ENCODE data around the gene SPPL2B. TPM values are rescaled to one million over a fixed set of nuclear protein-coding genes. Genes with fewer than 3 reads are reported as not detected.

The SPPL2B gene
- total and polyA plus RNA-seq, 9 of the 15 experiments (the other 6 are each of a cell fraction or from before 2014, with no cell fraction given): 0.20 to 81.2 (median 15.1) TPM

DNA sequence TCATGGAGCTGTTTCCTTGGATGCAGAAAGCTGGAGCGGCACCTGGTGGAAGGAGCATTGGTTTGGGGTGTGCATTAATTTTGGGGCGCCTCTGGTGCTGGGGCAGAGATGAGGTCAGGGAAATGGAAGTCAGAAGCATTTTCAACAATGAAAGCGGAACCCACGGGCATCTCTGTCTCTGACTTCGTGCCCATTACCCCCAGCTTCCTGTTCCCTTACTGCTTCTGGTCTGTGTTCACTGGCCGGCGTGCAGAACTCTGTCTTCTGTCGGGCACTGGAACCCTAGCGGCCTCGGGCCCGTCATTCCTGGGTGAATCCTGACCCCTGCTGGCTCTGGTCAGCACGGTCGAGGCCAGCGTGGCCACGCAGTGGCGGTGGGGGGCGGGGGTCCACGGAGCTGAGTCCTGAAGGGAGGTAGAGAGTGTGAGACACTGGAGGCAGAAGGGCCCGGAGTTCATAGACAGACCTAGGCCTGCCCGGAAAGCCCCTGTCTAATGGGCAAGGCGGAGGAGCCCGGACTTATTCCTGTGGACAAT is 12.6 kb upstream of the SPPL2B start (continued):
- TF ChIP-seq, protein P1, sequence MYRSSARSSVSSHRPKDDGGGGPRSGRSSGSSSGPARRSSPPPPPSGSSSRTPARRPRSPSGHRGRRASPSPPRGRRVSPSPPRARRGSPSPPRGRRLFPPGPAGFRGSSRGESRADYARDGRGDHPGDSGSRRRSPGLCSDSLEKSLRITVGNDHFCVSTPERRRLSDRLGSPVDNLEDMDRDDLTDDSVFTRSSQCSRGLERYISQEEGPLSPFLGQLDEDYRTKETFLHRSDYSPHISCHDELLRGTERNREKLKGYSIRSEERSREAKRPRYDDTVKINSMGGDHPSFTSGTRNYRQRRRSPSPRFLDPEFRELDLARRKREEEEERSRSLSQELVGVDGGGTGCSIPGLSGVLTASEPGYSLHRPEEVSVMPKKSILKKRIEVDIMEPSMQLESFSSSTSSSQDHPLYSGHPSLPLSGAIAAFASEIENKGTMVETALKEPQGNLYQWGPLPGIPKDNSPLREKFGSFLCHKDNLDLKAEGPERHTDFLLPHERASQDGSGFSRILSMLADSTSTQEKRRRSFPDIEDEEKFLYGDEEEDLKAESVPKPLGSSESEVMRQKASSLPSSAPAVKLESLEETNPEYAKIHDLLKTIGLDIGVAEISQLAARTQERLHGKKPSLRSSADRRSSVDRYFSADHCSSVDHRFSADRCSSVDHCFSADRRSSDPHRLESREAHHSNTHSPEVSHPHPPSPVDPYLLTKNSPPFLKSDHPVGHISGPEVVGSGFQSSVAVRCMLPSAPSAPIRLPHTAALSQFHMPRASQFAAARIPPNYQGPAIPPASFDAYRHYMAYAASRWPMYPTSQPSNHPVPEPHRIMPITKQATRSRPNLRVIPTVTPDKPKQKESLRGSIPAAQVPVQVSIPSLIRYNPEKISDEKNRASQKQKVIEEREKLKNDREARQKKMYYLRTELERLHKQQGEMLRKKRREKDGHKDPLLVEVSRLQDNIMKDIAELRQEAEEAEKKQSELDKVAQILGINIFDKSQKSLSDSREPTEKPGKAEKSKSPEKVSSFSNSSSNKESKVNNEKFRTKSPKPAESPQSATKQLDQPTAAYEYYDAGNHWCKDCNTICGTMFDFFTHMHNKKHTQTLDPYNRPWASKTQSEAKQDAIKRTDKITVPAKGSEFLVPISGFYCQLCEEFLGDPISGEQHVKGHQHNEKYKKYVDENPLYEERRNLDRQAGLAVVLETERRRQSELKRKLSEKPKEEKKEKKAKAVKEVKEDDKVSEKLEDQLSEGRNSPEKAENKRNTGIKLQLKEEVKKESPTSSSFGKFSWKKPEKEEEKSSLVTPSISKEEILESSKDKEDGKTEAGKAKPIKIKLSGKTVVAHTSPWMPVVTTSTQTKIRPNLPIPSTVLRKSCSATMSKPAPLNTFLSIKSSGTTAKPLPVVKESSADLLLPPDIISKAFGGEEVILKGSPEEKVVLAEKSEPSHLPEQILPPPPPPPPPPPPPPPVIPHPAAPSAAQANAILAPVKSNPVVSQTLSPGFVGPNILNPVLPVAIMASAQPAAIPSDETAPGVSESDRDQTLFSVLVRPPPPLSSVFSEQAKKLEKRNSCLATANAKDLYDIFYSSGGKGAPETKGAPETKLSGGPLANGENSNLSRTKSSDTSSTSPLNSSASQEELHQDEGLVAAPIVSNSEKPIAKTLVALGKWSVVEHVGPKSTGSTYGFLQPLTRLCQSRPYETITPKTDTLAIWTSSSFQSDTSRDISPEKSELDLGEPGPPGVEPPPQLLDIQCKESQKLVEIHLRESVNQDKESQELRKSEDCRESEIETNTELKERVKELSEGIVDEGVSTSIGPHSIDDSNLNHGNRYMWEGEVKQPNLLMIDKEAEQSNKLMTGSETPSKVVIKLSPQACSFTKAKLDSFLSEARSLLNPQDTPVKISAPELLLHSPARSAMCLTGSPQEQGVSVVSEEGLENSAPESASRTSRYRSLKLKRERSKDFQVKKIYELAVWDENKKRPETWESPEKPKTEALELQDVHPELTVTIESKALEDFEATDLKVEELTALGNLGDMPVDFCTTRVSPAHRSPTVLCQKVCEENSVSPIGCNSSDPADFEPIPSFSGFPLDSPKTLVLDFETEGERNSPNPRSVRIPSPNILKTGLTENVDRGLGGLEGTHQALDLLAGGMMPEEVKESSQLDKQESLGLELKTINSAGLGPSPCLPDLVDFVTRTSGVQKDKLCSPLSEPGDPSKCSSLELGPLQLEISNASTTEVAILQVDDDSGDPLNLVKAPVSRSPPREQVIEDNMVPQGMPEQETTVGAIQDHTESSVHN (IDR thresholded peaks at IDR 0.05; ENCODE audit: borderline replicate concordance in 1 of 2, low read depth in 1 of 2): no peak
- TF ChIP-seq, protein P2, sequence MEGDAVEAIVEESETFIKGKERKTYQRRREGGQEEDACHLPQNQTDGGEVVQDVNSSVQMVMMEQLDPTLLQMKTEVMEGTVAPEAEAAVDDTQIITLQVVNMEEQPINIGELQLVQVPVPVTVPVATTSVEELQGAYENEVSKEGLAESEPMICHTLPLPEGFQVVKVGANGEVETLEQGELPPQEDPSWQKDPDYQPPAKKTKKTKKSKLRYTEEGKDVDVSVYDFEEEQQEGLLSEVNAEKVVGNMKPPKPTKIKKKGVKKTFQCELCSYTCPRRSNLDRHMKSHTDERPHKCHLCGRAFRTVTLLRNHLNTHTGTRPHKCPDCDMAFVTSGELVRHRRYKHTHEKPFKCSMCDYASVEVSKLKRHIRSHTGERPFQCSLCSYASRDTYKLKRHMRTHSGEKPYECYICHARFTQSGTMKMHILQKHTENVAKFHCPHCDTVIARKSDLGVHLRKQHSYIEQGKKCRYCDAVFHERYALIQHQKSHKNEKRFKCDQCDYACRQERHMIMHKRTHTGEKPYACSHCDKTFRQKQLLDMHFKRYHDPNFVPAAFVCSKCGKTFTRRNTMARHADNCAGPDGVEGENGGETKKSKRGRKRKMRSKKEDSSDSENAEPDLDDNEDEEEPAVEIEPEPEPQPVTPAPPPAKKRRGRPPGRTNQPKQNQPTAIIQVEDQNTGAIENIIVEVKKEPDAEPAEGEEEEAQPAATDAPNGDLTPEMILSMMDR (IDR thresholded peaks at IDR 0.05 in 2 of 3, conservative IDR thresholded peaks at IDR 0.05 in 1 of 3; ENCODE audit: insufficient read depth in 2 of 3, low read depth in 1 of 3, low read length in 3 of 3): peak; percentile 57 to 79 (median 76)
- TF ChIP-seq, protein P3, sequence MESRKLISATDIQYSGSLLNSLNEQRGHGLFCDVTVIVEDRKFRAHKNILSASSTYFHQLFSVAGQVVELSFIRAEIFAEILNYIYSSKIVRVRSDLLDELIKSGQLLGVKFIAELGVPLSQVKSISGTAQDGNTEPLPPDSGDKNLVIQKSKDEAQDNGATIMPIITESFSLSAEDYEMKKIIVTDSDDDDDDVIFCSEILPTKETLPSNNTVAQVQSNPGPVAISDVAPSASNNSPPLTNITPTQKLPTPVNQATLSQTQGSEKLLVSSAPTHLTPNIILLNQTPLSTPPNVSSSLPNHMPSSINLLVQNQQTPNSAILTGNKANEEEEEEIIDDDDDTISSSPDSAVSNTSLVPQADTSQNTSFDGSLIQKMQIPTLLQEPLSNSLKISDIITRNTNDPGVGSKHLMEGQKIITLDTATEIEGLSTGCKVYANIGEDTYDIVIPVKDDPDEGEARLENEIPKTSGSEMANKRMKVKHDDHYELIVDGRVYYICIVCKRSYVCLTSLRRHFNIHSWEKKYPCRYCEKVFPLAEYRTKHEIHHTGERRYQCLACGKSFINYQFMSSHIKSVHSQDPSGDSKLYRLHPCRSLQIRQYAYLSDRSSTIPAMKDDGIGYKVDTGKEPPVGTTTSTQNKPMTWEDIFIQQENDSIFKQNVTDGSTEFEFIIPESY (CRISPR knock-in tag; IDR thresholded peaks at IDR 0.05): peak; percentile 99
- no peak for TF ChIP-seq SRSF1 (IDR thresholded peaks at IDR 0.05; ENCODE audit: low read depth, low read length)
- TF ChIP-seq CREM (IDR thresholded peaks at IDR 0.05; ENCODE audit: low read depth): 0 out of 2 replicates have a peak, but pooled peaks have one; percentile 26
- TF ChIP-seq RAD21 (CRISPR knock-in tag; conservative IDR thresholded peaks at IDR 0.05 in 1 of 2, IDR thresholded peaks at IDR 0.05 in 1 of 2): peak; percentile 64 to 87
- no peak for TF ChIP-seq GTF2E2 (tag; IDR thresholded peaks at IDR 0.05)

All from K562 (cell line).